Measurements from ENCODE around the gene TMEM154. TPM values are rescaled to one million over a fixed set of nuclear protein-coding genes. Genes with fewer than 3 reads are reported as not detected.

Gene TMEM154
- total and polyA plus RNA-seq, 4 donors, result 0.56 to 2.3 (median 0.94) TPM

GRCh38 chr4:152588869-152589268 lies 90.9 kb downstream of the TMEM154 start:
- Histone ChIP-seq H3K36me3 (ENCODE audit: control insufficient read depth, insufficient read depth, low read length) (no peaks in the 10 kb centered on the region), H3K4me3 (ENCODE audit: low read depth, low read length) (no peak overlapping the region), H3K4me1 (ENCODE audit: control insufficient read depth, insufficient read depth, low read length) (peaks cover 6% of the 10 kb centered on the region), H3K9me3 (ENCODE audit: control insufficient read depth, insufficient read depth, low read length) (no peaks in the 10 kb centered on the region), H3K27me3 (ENCODE audit: control insufficient read depth, insufficient read depth, low read length) (no peaks in the 10 kb centered on the region), H3K27ac (ENCODE audit: low read depth, low read length) (no peak overlapping the region)
- WGBS (ENCODE audit: insufficient coverage), result 100% methylated on average over 2 of the region's 4 CpGs
- no peak for DNase-seq (ENCODE audit: low read depth in 4 of 6, low spot score in 6 of 6)

GRCh38 chr4:152587127-152587526 lies 92.7 kb downstream of the TMEM154 start:
- peaks cover 6% of the 10 kb centered on the region for H3K4me1 ChIP-seq (ENCODE audit: control insufficient read depth, insufficient read depth, low read length)
- H3K4me3 ChIP-seq (ENCODE audit: low read depth, low read length), result no peak overlapping the region
- DNase-seq (ENCODE audit: low read depth in 4 of 6, low spot score in 6 of 6), result no peak
- H3K9me3 ChIP-seq (ENCODE audit: control insufficient read depth, insufficient read depth, low read length), result no peaks in the 10 kb centered on the region
- no peaks in the 10 kb centered on the region for H3K27me3 ChIP-seq (ENCODE audit: control insufficient read depth, insufficient read depth, low read length)
- H3K27ac ChIP-seq (ENCODE audit: low read depth, low read length), result no peak overlapping the region
- H3K36me3 ChIP-seq (ENCODE audit: control insufficient read depth, insufficient read depth, low read length), result no peaks in the 10 kb centered on the region
- 79% methylated on average over 2 of the region's 3 CpGs for WGBS (ENCODE audit: insufficient coverage)

- Histone ChIP-seq H3K27ac (ENCODE audit: low read depth, low read length) (no peak overlapping the region), H3K27me3 (ENCODE audit: control insufficient read depth, insufficient read depth, low read length) (no peaks in the 10 kb centered on the region)
- WGBS (ENCODE audit: insufficient coverage), result 90% methylated on average over 2 of the region's 2 CpGs
These were observed 93.1 kb downstream of the TMEM154 start for GRCh38 chr4:152586668-152587067.

GRCh38 chr4:152585023-152585441 lies 94.8 kb downstream of the TMEM154 start:
- no CpG with 5 or more reads among the region's 7 CpGs for WGBS (ENCODE audit: insufficient coverage)
- H3K27ac ChIP-seq (ENCODE audit: low read depth, low read length), result no peak overlapping the region
- no peaks in the 10 kb centered on the region for H3K9me3 ChIP-seq (ENCODE audit: control insufficient read depth, insufficient read depth, low read length)
- DNase-seq (ENCODE audit: low read depth in 4 of 6, low spot score in 6 of 6), result peak in 1 of 6 donors; percentile 63
- H3K27me3 ChIP-seq (ENCODE audit: control insufficient read depth, insufficient read depth, low read length), result no peaks in the 10 kb centered on the region
- no peaks in the 10 kb centered on the region for H3K4me1 ChIP-seq (ENCODE audit: control insufficient read depth, insufficient read depth, low read length)
- H3K36me3 ChIP-seq (ENCODE audit: control insufficient read depth, insufficient read depth, low read length), result no peaks in the 10 kb centered on the region
- no peak overlapping the region for H3K4me3 ChIP-seq (ENCODE audit: low read depth, low read length)

More at GRCh38 chr4:152586668-152587067, 93.1 kb downstream of the TMEM154 start:
- DNase-seq (ENCODE audit: low read depth in 4 of 6, low spot score in 6 of 6), result no peak
- Histone ChIP-seq H3K9me3 (ENCODE audit: control insufficient read depth, insufficient read depth, low read length) (no peaks in the 10 kb centered on the region), H3K4me1 (ENCODE audit: control insufficient read depth, insufficient read depth, low read length) (peaks cover 6% of the 10 kb centered on the region), H3K4me3 (ENCODE audit: low read depth, low read length) (no peak overlapping the region), H3K36me3 (ENCODE audit: control insufficient read depth, insufficient read depth, low read length) (no peaks in the 10 kb centered on the region)

- Histone ChIP-seq H3K4me1 (ENCODE audit: control insufficient read depth, insufficient read depth, low read length) (no peaks in the 10 kb centered on the region), H3K4me3 (ENCODE audit: low read depth, low read length) (no peak overlapping the region), H3K9me3 (ENCODE audit: control insufficient read depth, insufficient read depth, low read length) (no peaks in the 10 kb centered on the region), H3K27ac (ENCODE audit: low read depth, low read length) (no peak overlapping the region), H3K27me3 (ENCODE audit: control insufficient read depth, insufficient read depth, low read length) (no peaks in the 10 kb centered on the region), H3K36me3 (ENCODE audit: control insufficient read depth, insufficient read depth, low read length) (no peaks in the 10 kb centered on the region)
- DNase-seq (ENCODE audit: low read depth in 4 of 6, low spot score in 6 of 6), result no peak
- WGBS (ENCODE audit: insufficient coverage), result 86% methylated on average over 1 of the region's 3 CpGs
These were observed 98.1 kb downstream of the TMEM154 start for GRCh38 chr4:152581536-152582160.

GRCh38 chr4:152579916-152580315 lies 99.9 kb downstream of the TMEM154 start:
- no peak overlapping the region for H3K27ac ChIP-seq (ENCODE audit: low read depth, low read length)
- no peak overlapping the region for H3K4me3 ChIP-seq (ENCODE audit: low read depth, low read length)
- DNase-seq (ENCODE audit: low read depth in 4 of 6, low spot score in 6 of 6), result no peak
- H3K27me3 ChIP-seq (ENCODE audit: control insufficient read depth, insufficient read depth, low read length), result no peaks in the 10 kb centered on the region
- 92% methylated on average over 5 of the region's 6 CpGs for WGBS (ENCODE audit: insufficient coverage)
- no peaks in the 10 kb centered on the region for H3K9me3 ChIP-seq (ENCODE audit: control insufficient read depth, insufficient read depth, low read length)
- H3K36me3 ChIP-seq (ENCODE audit: control insufficient read depth, insufficient read depth, low read length), result no peaks in the 10 kb centered on the region
- H3K4me1 ChIP-seq (ENCODE audit: control insufficient read depth, insufficient read depth, low read length), result no peaks in the 10 kb centered on the region

GRCh38 chr4:152579107-152579764 lies 100.6 kb downstream of the TMEM154 start:
- no peak overlapping the region for H3K4me3 ChIP-seq (ENCODE audit: low read depth, low read length)
- no peaks in the 10 kb centered on the region for H3K36me3 ChIP-seq (ENCODE audit: control insufficient read depth, insufficient read depth, low read length)
- H3K4me1 ChIP-seq (ENCODE audit: control insufficient read depth, insufficient read depth, low read length), result no peaks in the 10 kb centered on the region
- WGBS (ENCODE audit: insufficient coverage), result 73% methylated on average over 7 of the region's 11 CpGs
- H3K27me3 ChIP-seq (ENCODE audit: control insufficient read depth, insufficient read depth, low read length), result no peaks in the 10 kb centered on the region
- H3K9me3 ChIP-seq (ENCODE audit: control insufficient read depth, insufficient read depth, low read length), result no peaks in the 10 kb centered on the region
- no peak for DNase-seq (ENCODE audit: low read depth in 4 of 6, low spot score in 6 of 6)
- H3K27ac ChIP-seq (ENCODE audit: low read depth, low read length), result no peak overlapping the region

GRCh38 chr4:152578670-152579069 lies 101.1 kb downstream of the TMEM154 start:
- Histone ChIP-seq H3K4me1 (ENCODE audit: control insufficient read depth, insufficient read depth, low read length) (no peaks in the 10 kb centered on the region), H3K36me3 (ENCODE audit: control insufficient read depth, insufficient read depth, low read length) (no peaks in the 10 kb centered on the region), H3K9me3 (ENCODE audit: control insufficient read depth, insufficient read depth, low read length) (no peaks in the 10 kb centered on the region), H3K4me3 (ENCODE audit: low read depth, low read length) (no peak overlapping the region), H3K27ac (ENCODE audit: low read depth, low read length) (no peak overlapping the region), H3K27me3 (ENCODE audit: control insufficient read depth, insufficient read depth, low read length) (no peaks in the 10 kb centered on the region)
- no peak for DNase-seq (ENCODE audit: low read depth in 4 of 6, low spot score in 6 of 6)
- no CpG with 5 or more reads among the region's 1 CpG for WGBS (ENCODE audit: insufficient coverage)

- DNase-seq (ENCODE audit: low read depth in 4 of 6, low spot score in 6 of 6), result no peak
- 79% methylated on average over 4 of the region's 6 CpGs for WGBS (ENCODE audit: insufficient coverage)
- Histone ChIP-seq H3K27me3 (ENCODE audit: control insufficient read depth, insufficient read depth, low read length) (no peaks in the 10 kb centered on the region), H3K4me3 (ENCODE audit: low read depth, low read length) (no peak overlapping the region), H3K9me3 (ENCODE audit: control insufficient read depth, insufficient read depth, low read length) (no peaks in the 10 kb centered on the region), H3K36me3 (ENCODE audit: control insufficient read depth, insufficient read depth, low read length) (no peaks in the 10 kb centered on the region), H3K27ac (ENCODE audit: low read depth, low read length) (no peak overlapping the region), H3K4me1 (ENCODE audit: control insufficient read depth, insufficient read depth, low read length) (no peaks in the 10 kb centered on the region)
These were observed 101.9 kb downstream of the TMEM154 start for GRCh38 chr4:152577708-152578396.
